Mucosa of stomach (tissue), 1 donor: ENCODE data around the gene CBFA2T3.

Experiments used
- H3K27me3 ChIP-seq: one replicate; pipeline ENCODE4 v1.7.0; 2013; ENCODE audit warnings: mild to moderate bottlenecking, low read length; ENCODE audit not compliant: control insufficient read depth, insufficient read depth
- H3K36me3 ChIP-seq: one replicate; pipeline ENCODE4 v1.7.0; 2013; ENCODE audit warnings: low read length; ENCODE audit not compliant: control insufficient read depth, insufficient read depth
- H3K4me1 ChIP-seq: one replicate; pipeline ENCODE4 v1.7.0; 2013; ENCODE audit warnings: mild to moderate bottlenecking, low read length; ENCODE audit not compliant: control insufficient read depth, insufficient read depth
- H3K4me3 ChIP-seq: one replicate; pipeline ENCODE4 v1.7.0; 2013; ENCODE audit warnings: low read length
- H3K9ac ChIP-seq: one replicate; pipeline ENCODE4 v1.7.0; 2013; ENCODE audit warnings: mild to moderate bottlenecking, low read length, moderate library complexity
- H3K9me3 ChIP-seq: one replicate; pipeline ENCODE4 v1.7.0; 2013; ENCODE audit warnings: mild to moderate bottlenecking, low read length, moderate library complexity; ENCODE audit not compliant: control insufficient read depth
- donor health status: Pancreatic carcinoma.

The CBFA2T3 gene

DNA sequence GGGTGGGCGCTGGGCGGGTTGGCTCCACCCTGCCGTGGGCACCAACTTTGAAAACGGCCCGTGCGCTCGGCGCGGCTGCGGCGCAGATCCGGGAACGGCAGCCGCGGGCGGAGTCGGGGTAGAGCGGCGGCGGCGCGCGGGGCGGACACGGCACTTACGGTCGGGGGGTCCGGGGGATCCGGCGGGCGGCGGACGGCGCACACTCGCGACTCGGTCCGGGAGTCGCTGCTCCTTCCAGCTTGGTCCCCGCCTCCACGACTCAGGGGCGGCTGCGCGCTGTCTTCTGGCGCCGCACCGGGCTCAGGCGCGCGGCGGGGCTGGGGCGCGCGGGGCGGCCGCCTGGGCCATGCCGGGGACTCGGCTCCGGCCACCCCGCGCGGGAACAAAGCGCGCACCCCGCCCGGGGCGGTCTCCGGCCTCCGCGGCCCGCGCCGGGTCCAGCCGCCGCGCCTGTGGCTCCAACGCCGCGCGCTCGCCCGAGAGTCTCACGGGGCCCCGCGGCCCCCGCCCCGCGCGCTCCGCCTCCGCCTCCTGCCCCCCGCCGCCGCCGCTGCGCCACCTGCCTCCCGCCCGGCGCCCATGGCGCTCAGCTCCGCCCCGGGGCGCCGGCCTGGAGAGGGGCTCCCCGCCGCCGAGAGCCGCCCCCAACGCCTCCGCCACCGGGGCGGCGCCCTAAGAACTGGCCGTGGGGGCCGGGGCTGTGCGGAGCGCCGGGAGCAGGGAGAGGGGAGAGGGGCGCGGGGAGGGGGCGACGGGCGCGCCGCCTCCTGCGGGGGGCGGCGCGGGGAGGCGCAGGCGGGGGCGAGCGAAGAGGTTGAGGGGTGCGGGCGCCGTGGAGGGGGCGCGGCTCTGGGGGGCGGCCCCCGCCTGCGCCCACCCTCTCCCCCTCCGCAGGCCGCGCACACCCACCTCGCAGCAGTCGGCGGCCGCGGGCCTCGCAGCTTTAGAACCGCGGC is 35.9 kb downstream of the CBFA2T3 start:
- no peaks in the 10 kb centered on the region for H3K9me3 ChIP-seq
- H3K27me3 ChIP-seq: peaks cover 34% of the 10 kb centered on the region
- no peaks in the 10 kb centered on the region for H3K36me3 ChIP-seq
- H3K4me3 ChIP-seq: no peak overlapping the region
- peaks cover 6% of the 10 kb centered on the region for H3K4me1 ChIP-seq
- H3K9ac ChIP-seq: no peak overlapping the region

DNA sequence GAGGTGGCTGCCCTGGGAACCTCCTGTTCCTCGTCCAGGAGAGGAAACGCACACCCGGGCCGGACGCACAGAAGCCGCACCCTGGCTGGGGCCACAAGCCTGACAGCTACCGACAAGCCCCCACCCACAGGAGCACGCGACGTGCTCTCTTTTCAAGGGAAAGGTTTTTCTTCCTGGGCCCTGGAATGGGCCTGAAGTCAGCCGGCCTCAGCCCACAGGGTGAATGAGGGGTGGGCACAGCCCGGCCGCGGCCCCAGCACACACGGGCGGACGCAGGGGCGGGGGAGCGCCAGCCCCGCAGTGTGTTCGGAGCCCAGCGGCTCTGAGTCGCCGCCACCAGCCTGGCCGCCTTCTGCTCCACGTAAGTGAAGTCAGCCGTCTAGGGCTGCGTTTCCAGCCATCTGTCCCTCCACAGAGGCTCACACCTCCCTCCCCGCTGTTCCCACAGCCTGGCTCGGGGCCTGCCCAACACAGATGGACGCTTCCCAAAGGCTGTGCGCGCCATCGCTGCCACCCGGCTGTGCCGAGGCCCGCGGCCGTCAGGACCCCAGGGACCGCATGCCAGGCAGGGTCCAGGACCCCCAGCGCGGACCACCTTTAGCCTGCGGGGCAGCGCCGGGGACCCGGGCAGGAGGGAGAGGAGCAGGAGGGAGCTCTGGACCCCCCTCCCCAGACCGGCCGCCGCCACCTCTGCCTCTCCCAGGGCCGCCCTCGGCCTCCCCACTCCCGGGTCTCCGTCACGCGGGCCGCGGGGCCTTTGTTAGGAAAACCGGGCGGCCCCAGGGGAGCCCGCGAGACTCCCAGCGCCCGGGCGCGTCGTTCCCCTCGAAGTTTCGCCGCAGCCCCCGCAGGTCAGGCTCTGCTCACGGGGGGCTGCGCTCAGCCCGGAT is 36.8 kb downstream of the CBFA2T3 start:
- H3K9me3 ChIP-seq: no peaks in the 10 kb centered on the region
- no peak overlapping the region for H3K9ac ChIP-seq
- H3K4me1 ChIP-seq: peaks cover 6% of the 10 kb centered on the region
- no peak overlapping the region for H3K4me3 ChIP-seq
- H3K36me3 ChIP-seq: no peaks in the 10 kb centered on the region
- peaks cover 42% of the 10 kb centered on the region for H3K27me3 ChIP-seq

DNA sequence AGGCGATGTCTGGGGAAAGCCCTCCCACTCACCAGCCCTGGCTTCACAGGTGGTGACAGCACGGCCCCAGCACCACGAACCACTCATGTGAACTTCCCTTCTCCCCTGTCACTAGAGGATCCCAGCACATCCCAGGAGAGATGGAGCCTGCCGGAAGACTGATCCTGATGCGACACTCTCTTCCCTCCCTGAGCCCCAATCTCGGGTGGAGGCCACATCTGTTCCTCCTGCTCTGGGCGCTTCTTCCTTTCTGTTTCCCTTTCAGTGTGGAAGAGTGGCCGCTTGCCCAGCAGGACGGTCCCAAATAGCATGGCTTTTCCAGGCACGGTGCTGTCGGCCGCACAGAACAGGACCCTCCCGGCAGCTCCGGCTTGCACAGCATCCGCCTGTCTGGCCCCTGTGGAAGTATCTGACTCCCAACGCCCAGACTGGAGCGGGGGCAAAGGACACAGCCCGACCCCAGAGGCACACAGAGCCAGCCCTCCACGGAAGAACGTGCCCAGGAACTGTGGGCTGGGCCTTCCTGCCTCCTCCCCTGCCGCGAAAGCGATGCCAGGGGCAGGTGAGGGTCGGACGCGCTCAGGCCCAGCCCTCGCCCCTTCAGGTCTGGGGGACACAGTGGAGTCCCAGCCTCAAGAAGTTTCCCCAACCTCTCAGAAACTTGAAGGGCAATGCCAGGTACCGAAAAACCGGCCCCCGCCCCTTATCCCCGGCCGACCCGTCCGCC is 37.6 kb downstream of the CBFA2T3 start:
- Histone ChIP-seq H3K4me1 (peaks cover 6% of the 10 kb centered on the region), H3K27me3 (peaks cover 42% of the 10 kb centered on the region)

DNA sequence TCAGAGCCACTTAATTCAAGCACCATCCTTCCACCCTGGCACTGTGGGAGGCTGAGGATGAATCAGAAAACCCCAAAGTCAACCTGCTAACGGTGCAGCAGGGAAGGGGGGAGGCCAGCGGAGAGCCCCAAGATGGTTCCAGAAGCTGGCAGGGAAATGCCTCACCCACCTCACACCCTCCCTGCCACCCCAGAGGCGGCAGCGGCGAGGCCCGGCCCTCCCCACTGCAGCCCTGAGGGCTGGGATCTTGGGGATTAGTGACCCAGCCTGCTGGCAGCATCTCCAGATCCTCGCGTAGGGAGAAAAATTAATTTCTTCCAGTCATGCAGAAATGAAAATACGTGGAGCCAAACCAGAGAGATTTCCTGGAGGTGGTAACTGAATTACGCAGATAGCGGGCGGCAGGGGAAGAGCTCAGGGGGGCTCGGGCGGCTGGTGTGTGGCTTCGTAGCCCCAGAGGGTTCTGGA is 38.2 kb downstream of the CBFA2T3 start:
- Histone ChIP-seq H3K4me3 (no peak overlapping the region), H3K9me3 (no peaks in the 10 kb centered on the region), H3K36me3 (no peaks in the 10 kb centered on the region), H3K27me3 (peaks cover 42% of the 10 kb centered on the region), H3K4me1 (peaks cover 6% of the 10 kb centered on the region), H3K9ac (no peak overlapping the region)

More for the DNA sequence above, 37.6 kb downstream of the CBFA2T3 start:
- H3K36me3 ChIP-seq: no peaks in the 10 kb centered on the region
- H3K4me3 ChIP-seq: no peak overlapping the region
- no peak overlapping the region for H3K9ac ChIP-seq
- no peaks in the 10 kb centered on the region for H3K9me3 ChIP-seq

DNA sequence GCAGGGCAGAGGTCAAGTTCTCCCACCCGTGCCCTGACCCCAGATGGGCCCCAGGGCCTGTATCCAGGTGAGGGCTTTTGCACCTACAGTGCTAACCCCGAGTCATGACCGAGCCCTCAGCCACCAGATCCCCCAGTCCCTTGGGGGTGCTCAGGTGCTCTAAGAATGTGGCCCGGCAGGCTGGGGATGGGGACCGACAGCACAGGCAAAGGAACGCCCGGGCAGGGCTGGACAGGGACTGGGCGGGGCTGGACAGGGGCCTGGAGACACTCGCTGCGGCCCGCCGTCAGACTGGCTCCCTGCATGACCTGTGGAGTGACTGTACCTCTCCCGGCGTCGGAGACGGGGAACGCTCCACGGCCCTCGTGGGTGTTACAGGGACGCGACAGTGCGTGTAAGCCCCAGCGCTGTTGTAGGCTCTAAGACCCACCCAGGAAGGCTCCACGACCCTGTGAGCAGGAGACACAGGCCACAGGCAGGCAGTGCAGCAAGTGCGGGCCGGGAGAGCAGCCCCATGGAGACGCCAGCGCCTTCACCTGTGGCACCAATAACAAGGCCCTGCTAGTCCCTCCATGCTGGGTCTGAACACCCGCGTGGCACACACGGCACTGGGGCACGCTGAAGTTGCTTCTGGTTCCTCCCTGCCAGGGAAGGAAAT is 38.8 kb downstream of the CBFA2T3 start:
- peaks cover 6% of the 10 kb centered on the region for H3K4me1 ChIP-seq
- H3K9me3 ChIP-seq: no peaks in the 10 kb centered on the region
- H3K27me3 ChIP-seq: peaks cover 39% of the 10 kb centered on the region
- H3K4me3 ChIP-seq: no peak overlapping the region
- H3K36me3 ChIP-seq: no peaks in the 10 kb centered on the region
- H3K9ac ChIP-seq: no peak overlapping the region

DNA sequence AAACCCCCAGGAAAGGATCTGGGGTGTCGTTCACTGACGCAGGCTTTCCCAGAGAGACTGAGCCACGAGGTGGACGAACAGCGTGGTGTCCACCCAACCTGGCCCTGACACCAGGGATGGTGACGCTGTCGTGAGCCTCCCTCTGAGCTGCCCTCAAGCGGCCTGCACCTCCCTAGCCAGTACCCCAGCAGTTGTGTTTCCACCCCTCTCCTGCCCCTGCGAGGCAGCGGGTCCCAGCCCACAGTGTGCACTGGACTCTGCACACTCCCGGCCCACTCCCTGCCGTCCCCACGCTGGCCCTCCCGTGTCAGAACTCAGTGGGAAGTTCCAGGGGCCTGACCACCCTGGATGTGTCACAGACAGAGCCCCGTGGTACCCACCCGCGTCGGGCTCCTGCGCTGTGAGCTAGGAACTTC is 39.8 kb downstream of the CBFA2T3 start:
- Histone ChIP-seq H3K9me3 (no peaks in the 10 kb centered on the region), H3K27me3 (peaks cover 29% of the 10 kb centered on the region), H3K4me1 (peaks cover 6% of the 10 kb centered on the region), H3K9ac (no peak overlapping the region), H3K36me3 (no peaks in the 10 kb centered on the region), H3K4me3 (no peak overlapping the region)

DNA sequence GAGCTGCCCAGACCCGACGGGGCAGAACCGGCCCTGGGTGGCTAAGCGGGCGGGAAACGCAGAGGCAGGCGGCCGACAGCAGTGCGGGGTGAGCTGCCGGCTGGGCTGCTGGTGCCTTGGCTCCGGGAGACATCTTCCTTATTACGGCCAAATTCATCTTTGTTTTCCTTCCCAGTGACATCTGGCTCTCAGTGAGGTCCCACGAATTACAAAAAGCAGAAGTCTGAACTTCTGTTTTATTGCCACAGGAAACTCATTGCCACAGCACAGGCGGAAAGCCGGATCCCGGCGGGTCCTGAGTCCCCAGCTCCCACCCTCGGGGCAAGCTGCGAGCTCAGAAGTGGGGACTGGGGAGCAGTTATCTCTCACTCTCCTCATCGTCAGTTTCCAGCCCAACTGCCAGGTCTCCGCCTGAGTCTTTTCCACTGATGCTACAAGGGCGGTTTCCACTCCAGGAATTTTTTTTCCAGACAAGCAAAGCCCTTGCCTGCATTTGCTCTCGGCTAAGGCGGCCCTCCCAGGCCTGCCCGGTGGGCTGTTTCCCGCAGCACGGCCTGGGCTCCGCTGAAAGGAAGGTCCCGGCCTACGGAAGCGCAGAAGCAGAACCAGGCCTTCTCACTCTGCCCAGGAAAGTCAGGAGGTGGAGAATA is 40.3 kb downstream of the CBFA2T3 start:
- peaks cover 3% of the 10 kb centered on the region for H3K4me1 ChIP-seq
- peaks cover 25% of the 10 kb centered on the region for H3K27me3 ChIP-seq
- H3K36me3 ChIP-seq: no peaks in the 10 kb centered on the region
- H3K9me3 ChIP-seq: no peaks in the 10 kb centered on the region
- no peak overlapping the region for H3K4me3 ChIP-seq
- no peak overlapping the region for H3K9ac ChIP-seq

DNA sequence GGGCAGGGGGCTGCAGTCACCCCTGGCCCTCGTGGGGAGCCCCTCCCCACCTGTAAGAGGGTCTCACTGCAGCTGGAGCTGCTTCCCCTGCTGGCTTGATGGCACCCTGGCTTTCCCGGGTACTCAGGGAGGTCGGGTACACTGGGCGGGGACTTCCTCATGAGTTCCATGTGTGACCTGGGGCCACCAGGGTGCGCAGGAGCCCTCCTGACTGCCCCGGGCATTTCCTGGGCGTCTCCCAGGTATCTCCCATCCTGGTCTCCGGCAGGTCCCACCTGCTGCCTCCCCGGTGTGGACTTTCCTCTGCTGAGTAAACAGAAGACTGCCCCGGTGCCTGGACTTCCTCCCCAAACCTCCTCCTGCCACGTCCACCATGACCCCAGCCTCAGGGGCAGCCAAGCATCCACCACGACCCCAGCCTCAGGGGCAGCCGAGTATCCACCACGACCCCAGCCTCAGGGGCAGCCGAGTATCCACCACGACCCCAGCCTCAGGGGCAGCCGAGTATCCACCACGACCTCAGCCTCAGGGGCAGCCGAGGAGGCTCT is 40.9 kb downstream of the CBFA2T3 start:
- no peak overlapping the region for H3K9ac ChIP-seq

DNA sequence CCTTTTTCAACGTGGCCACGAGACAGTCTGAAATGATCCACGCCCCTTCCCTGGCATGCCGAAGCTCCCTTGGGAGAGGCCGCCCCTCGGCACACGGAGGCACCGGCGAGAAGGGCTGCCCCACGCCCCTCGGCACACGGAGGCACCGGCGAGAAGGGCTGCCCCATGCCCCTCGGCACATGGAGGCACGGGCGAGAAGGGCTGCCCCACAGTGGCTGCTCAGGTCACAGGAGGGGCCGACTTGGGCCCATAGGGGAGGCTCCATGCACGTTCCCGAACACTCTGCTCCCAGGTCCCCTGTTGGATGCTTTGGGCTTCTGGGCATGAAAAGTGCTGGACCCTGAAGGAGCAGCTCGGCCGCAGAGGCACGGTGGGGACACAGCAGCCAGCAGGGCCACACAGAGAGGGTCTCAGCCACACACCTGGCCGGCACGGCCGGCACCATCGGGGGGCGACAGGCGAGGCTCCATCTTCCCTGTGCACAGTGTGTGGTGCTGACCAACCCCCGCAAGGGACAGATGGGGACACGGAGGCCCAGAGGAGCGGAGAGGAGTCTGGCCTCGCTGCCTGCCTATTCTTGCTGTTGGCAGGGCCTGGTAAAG is 42.8 kb downstream of the CBFA2T3 start:
- no peaks in the 10 kb centered on the region for H3K4me1 ChIP-seq

More for the DNA sequence above, 40.9 kb downstream of the CBFA2T3 start:
- Histone ChIP-seq H3K36me3 (no peaks in the 10 kb centered on the region), H3K4me3 (no peak overlapping the region), H3K9me3 (no peaks in the 10 kb centered on the region), H3K4me1 (peaks cover 3% of the 10 kb centered on the region), H3K27me3 (peaks cover 25% of the 10 kb centered on the region)

DNA sequence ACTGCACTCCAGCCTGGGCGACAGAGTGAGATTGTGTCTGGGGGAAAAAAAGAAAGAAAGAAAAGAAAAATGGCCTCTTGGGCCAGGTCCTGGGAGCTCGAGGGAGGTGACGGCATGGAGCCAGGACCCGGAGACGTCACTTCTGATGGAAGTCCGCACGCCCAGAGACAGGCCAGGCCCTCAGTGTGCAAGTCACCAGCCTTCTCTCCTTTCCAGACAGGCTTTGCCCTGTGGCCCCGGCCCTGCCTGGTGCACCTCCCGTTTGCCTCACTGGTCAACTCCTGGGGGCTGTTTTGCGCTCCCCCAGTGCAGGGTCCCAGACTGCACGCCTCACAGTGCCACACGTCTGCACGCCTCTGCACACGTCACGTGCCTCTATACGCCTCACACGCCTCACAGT is 44.1 kb downstream of the CBFA2T3 start:
- Histone ChIP-seq H3K27me3 (peaks cover 11% of the 10 kb centered on the region), H3K9me3 (no peaks in the 10 kb centered on the region), H3K9ac (no peak overlapping the region), H3K4me1 (no peaks in the 10 kb centered on the region), H3K4me3 (no peak overlapping the region), H3K36me3 (no peaks in the 10 kb centered on the region)

More for the DNA sequence above, 42.8 kb downstream of the CBFA2T3 start:
- H3K36me3 ChIP-seq: no peaks in the 10 kb centered on the region
- H3K9ac ChIP-seq: no peak overlapping the region
- no peak overlapping the region for H3K4me3 ChIP-seq
- H3K9me3 ChIP-seq: no peaks in the 10 kb centered on the region
- peaks cover 10% of the 10 kb centered on the region for H3K27me3 ChIP-seq
